Inflammatory macrophage treated with lipopolysaccharide for 4 hours (primary cell): ENCODE data around the gene CFAP44.
"Not testable (repeated sequence)": the region's sequence is repeated elsewhere in the genome, so short reads cannot be mapped to it uniquely, and the experiment has no call there.

Experiments used
- DNase-seq: peaks from one replicate; pipeline ENCODE4 v3.0.0-alpha.2; 2020

The CFAP44 gene

GRCh38 chr3:113441051-113441770 lies at the start of gene CFAP44:
CFAP44 (minus strand) TSS chr3:113441493; CDS start chr3:113433664, 7,829 bp downstream.
- peak; percentile 28 for DNase-seq

- no peak for DNase-seq
Measured at GRCh38 chr3:113485161-113485609, 43.9 kb upstream of the CFAP44 start.

GRCh38 chr3:113468539-113468938 lies 27.2 kb upstream of the CFAP44 start:
- DNase-seq, result no peak

- DNase-seq, result no peak
Measured at GRCh38 chr3:113461488-113461887, 20.2 kb upstream of the CFAP44 start.

GRCh38 chr3:113458554-113458953 lies 17.3 kb upstream of the CFAP44 start:
- not testable (repeated sequence) for DNase-seq

- no peak for DNase-seq
Measured at GRCh38 chr3:113455446-113455845, 14.2 kb upstream of the CFAP44 start.

GRCh38 chr3:113454630-113455029 lies 13.3 kb upstream of the CFAP44 start:
- no peak for DNase-seq

- no peak for DNase-seq
Measured at GRCh38 chr3:113454057-113454456, 12.8 kb upstream of the CFAP44 start.

GRCh38 chr3:113450911-113451310 lies 9.6 kb upstream of the CFAP44 start:
- no peak for DNase-seq

- no peak for DNase-seq
Measured at GRCh38 chr3:113439606-113440005, 1.7 kb downstream of the CFAP44 start.

GRCh38 chr3:113438224-113438623 lies 3.1 kb downstream of the CFAP44 start:
- no peak for DNase-seq

- no peak for DNase-seq
Measured at GRCh38 chr3:113437411-113437810, 3.9 kb downstream of the CFAP44 start.

GRCh38 chr3:113436809-113437208 lies 4.5 kb downstream of the CFAP44 start:
- DNase-seq, result no peak

GRCh38 chr3:113431811-113432210 lies 9.5 kb downstream of the CFAP44 start:
- DNase-seq, result no peak

GRCh38 chr3:113428581-113428980 lies 12.7 kb downstream of the CFAP44 start:
- DNase-seq, result no peak

GRCh38 chr3:113423699-113424098 lies 17.6 kb downstream of the CFAP44 start:
- DNase-seq, result no peak

GRCh38 chr3:113421082-113421481 lies 20.2 kb downstream of the CFAP44 start:
- no peak for DNase-seq

- DNase-seq, result no peak
Measured at GRCh38 chr3:113409676-113410075, 31.6 kb downstream of the CFAP44 start.

- peak; percentile 46 for DNase-seq
Measured at GRCh38 chr3:113405180-113405579, 36.1 kb downstream of the CFAP44 start.

- DNase-seq, result no peak
Measured at GRCh38 chr3:113404637-113405036, 36.7 kb downstream of the CFAP44 start.
